Ishikawa (cell line): ENCODE results near the gene DTX1.

ENCODE experiments used
- CEBPB ChIP-seq: IDR thresholded peaks from 2 replicates; pipeline ENCODE4 v1.6.1; 2012
- CREB1 ChIP-seq: IDR thresholded peaks from 2 replicates; pipeline ENCODE4 v1.6.1; 2012; ENCODE audit warnings: low read depth
- EGR1 ChIP-seq: IDR thresholded peaks from 2 replicates; pipeline ENCODE4 v1.6.1; 2012
- EP300 ChIP-seq: IDR thresholded peaks from 2 replicates; pipeline ENCODE4 v1.6.1; 2012; ENCODE audit warnings: borderline replicate concordance
- FOXM1 ChIP-seq: IDR thresholded peaks from 2 replicates; pipeline ENCODE4 v1.6.1; 2012; ENCODE audit warnings: low read depth, borderline replicate concordance
- MAX ChIP-seq: IDR thresholded peaks from 2 replicates; pipeline ENCODE4 v1.6.1; 2012
- NFIC ChIP-seq: IDR thresholded peaks from 2 replicates; pipeline ENCODE4 v1.6.1; 2012
- RAD21 ChIP-seq: IDR thresholded peaks from 2 replicates; pipeline ENCODE4 v1.6.1; 2012; ENCODE audit warnings: low read depth
- REST ChIP-seq: IDR thresholded peaks from 2 replicates; pipeline ENCODE4 v1.6.1; 2012; ENCODE audit warnings: low read depth, mild to moderate bottlenecking
- TAF1 ChIP-seq: IDR thresholded peaks from 2 replicates; pipeline ENCODE4 v1.6.1; 2012; ENCODE audit warnings: low read depth, mild to moderate bottlenecking
- TCF12 ChIP-seq: IDR thresholded peaks from 2 replicates; pipeline ENCODE4 v1.6.1; 2012; ENCODE audit warnings: low read depth
- TEAD4 ChIP-seq: IDR thresholded peaks from 2 replicates; pipeline ENCODE4 v1.6.1; 2012
- YY1 ChIP-seq: IDR thresholded peaks from 2 replicates; pipeline ENCODE4 v1.6.1; 2012; ENCODE audit warnings: low read depth
- ZBTB7A ChIP-seq: IDR thresholded peaks from 2 replicates; pipeline ENCODE4 v1.6.1; 2012; ENCODE audit warnings: low read depth

The DTX1 gene

DNA sequence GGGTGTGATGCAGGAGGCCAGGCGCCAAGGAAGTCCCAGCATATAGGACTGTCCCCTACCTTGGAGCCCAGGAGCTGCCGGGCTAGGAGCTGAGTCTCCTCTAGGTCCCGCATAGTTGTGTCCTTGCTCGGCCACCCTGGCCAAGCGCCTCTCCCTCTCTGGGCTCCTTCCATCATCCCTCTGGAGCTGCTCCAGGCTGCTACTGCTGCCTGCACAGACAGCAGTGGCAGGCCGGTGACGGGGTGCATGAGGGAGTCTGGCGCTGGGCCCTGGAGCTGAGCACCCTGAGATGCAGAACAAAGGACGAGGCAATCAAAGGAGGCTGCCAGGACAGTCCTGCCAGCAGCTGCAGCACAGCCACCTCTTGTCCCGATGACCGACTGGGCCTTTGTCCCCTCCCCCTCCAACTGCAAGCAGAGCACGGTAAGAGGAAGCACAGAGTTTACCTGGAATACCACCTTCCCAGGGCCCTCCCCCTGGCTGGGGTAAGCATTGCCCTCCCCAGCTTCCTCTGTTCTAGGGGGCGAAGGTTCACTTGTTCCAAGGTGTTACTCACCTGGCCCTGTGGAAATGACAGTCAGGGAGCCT, 10.4 kb downstream of the DTX1 start:
- TF ChIP-seq CEBPB = no peak
- TF ChIP-seq RAD21 = no peak
- no peak for TF ChIP-seq REST
- TF ChIP-seq MAX = no peak
- no peak for TF ChIP-seq TEAD4

GRCh38 chr12:113067987-113068935, 11.7 kb downstream of the DTX1 start:
- TF ChIP-seq NFIC (no peak), EP300 (no peak), EGR1 (no peak)

DNA sequence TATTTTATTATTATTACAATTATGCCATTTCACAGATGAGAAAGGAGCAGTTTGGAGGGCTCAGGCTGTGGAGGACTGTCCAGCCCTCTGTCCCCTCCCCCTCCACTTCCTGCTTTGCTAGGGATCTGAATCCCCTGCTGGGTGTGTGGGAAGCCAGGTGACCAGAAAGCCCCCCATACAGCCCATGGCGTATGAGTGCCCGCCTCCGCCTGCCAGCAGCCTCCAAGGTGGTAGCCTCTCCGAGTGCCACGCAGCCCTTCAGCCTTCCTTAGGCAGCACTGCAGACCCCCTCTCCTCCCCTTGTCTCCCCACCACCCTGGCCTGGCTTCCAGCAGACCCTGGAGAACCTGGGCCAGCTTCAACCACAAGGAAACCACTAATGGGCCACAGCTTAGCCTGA, 12.6 kb downstream of the DTX1 start:
- TF ChIP-seq EP300 (no peak), ZBTB7A (no peak), REST (no peak), EGR1 (no peak), YY1 (no peak), NFIC (no peak), TEAD4 (no peak), FOXM1 (no peak), CEBPB (no peak), CREB1 (no peak), MAX (no peak), TCF12 (no peak), RAD21 (no peak), TAF1 (no peak)

DNA sequence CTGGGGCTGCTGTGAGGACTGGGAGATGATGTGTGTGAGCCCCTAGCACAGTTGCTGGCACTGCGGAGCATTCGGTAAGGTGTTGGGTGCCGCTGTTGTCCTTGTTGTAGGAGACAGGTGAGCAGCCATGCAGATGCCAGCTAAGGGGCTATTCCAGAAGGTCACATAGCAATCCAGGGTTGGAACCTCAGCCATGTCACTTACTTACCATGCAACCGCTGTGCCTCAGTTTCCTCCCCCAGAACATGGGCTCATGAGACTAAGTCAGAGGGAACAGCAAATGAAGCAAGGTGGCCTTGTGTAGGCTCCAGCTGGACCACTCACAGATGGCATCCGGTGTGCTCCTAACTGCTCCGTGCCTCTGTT, 13.2 kb downstream of the DTX1 start:
- TF ChIP-seq ZBTB7A (no peak), MAX (no peak), CEBPB (no peak), CREB1 (no peak), FOXM1 (no peak), EP300 (no peak), NFIC (no peak)

DNA sequence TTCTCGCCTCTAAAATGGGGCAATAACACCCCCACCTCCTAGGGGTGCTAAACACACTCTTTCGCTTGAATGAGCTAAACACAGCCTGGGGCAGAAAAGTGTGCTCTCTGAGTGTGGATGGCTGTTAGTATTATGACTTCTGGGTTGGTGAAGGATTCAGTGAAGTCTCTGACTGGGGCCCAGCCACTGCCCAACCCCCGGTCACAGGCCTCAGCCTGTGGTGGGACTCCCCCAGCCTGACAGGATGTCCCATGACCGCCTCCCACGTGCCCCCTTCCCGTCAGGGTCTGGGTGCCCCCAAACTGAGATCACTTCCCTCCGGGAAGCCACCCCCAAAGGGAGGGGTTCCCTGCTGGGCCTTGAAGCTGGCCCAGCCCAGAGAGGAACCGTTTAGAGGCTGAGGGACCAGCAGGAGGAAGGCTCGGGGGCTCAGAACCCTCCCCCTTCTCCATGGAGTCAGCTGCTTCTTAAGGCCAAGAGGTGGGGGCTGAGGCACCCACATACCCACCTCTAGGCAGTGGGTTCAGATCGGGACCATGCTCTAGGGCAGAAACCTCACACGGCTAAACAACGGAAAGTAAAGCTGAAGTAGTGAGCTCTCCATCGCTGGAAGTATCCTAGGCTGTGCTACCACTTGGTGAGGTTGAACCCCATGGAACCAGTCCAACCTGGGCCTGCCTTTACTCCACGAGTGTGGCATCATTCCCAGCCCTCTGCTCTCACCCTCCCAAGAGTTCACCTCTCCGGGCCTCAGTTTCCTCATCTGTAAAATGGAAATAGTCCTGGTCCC, 13.8 kb downstream of the DTX1 start:
- TF ChIP-seq REST (no peak), YY1 (no peak), EP300 (no peak)
